Smooth muscle cell (in vitro differentiated cells): Measurements from ENCODE around the gene SLC37A1. TPM values are rescaled to one million over a fixed set of nuclear protein-coding genes. Genes with fewer than 3 reads are reported as not detected.

ENCODE experiments used
- DNase-seq: peaks from one replicate; lab custom pipeline; 2025; ENCODE audit not compliant: unreplicated experiment; lab: John Stamatoyannopoulos, UW
- H2AFZ ChIP-seq: fragments of 200-600 bp; sonication (generic); 2 replicates; pipeline ENCODE4 v1.6.0; 2016; ENCODE audit warnings: antibody characterized with exemption, low read depth, mild to moderate bottlenecking
- H3F3A ChIP-seq: fragments of 200-600 bp; sonication (generic); 2 replicates; pipeline ENCODE4 v1.6.0; 2017; ENCODE audit warnings: antibody characterized with exemption, low read depth
- H3K27ac ChIP-seq: fragments of 200-600 bp; sonication (generic); 2 replicates; pipeline ENCODE4 v1.5.1; 2016; ENCODE audit warnings: low read depth, mild to moderate bottlenecking
- H3K27me3 ChIP-seq: fragments of 200-600 bp; sonication (generic); 2 replicates; pipeline ENCODE4 v1.6.1; 2016; ENCODE audit warnings: low read depth, mild to moderate bottlenecking
- H3K36me3 ChIP-seq: fragments of 200-600 bp; sonication (generic); 2 replicates; pipeline ENCODE4 v1.5.1; 2016; ENCODE audit warnings: low read depth
- H3K4me1 ChIP-seq: fragments of 200-600 bp; sonication (generic); 2 replicates; pipeline ENCODE4 v1.5.1; 2016; ENCODE audit warnings: low read depth
- H3K4me2 ChIP-seq: fragments of 200-600 bp; sonication (generic); 2 replicates; pipeline ENCODE4 v1.6.0; 2016; ENCODE audit warnings: mild to moderate bottlenecking
- H3K4me3 ChIP-seq: fragments of 200-600 bp; sonication (generic); 2 replicates; pipeline ENCODE4 v1.5.1; 2016; ENCODE audit warnings: mild to moderate bottlenecking
- H3K79me2 ChIP-seq: fragments of 200-600 bp; sonication (generic); 2 replicates; pipeline ENCODE4 v1.6.0; 2016; ENCODE audit warnings: low read depth, mild to moderate bottlenecking
- H3K9ac ChIP-seq: fragments of 200-600 bp; sonication (generic); 2 replicates; pipeline ENCODE4 v1.6.0; 2016; ENCODE audit warnings: low read depth
- H3K9me3 ChIP-seq: fragments of 200-600 bp; sonication (generic); replicated peaks from 2 replicates; pipeline ENCODE4 v1.5.1; 2016; ENCODE audit warnings: low read depth
- H4K20me1 ChIP-seq: fragments of 200-600 bp; sonication (generic); 2 replicates; pipeline ENCODE4 v1.6.0; 2016; ENCODE audit warnings: low read depth
- CTCF ChIP-seq: fragments of 200-600 bp; sonication (generic); IDR thresholded peaks from 2 replicates; pipeline ENCODE4 v1.5.1; 2017; ENCODE audit warnings: borderline replicate concordance, mild to moderate bottlenecking, antibody characterized with exemption; ENCODE audit not compliant: insufficient read depth, poor library complexity, severe bottlenecking
- WGBS: methylation state at CpG from one replicate; pipeline ENCODE4 v1.1.7; 2016; ENCODE audit warnings: low lambda C conversion rate; 5-methylcytosine and 5-hydroxymethylcytosine counted together
- polyA plus RNA-seq: library from polyadenylated mRNA; unstranded; fragments of >200 nt; fragmentation: Nextera tagmentation; extraction: Ambion mirVana; gene quantifications from 2 replicates; pipeline ENCODE4 v1.2.1, GENCODE V29; 2016
- total RNA-seq: library from RNA; depleted of rRNA; stranded (reverse); fragments of >200 nt; gene quantifications from 2 replicates; pipeline ENCODE4 v1.2.3, GENCODE V29; 2014

Gene SLC37A1
- total and polyA plus RNA-seq, 2 experiments from 2014 or later: 15.0 to 18.0 TPM

DNA sequence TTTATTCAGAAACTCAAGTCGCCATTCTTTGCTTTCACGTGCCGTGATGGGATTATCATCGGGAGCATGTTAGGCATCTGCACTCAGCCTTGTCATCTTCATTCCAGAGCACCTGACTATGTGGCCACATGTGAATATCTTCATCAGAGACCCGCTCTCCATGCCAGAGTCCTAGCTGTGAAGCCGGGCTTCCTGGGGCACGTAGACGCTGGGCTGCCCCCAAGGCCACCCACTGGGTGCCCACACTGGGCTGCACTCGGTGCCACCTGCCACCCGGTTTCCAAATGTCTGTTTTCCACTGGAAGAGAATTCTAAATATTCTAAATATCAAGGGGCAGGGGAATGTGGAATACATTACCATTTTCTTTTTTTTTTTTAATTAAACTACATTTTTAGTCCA lies 43.8 kb downstream of the SLC37A1 start:
- no peaks in the 10 kb centered on the region for H3K36me3 ChIP-seq
- no peak overlapping the region for H3K4me3 ChIP-seq
- WGBS: 92% methylated on average over 10 of the region's 10 CpGs

GRCh38 chr21:42558368-42558767 lies 44.7 kb downstream of the SLC37A1 start:
- Histone ChIP-seq H3K9me3 (no peaks in the 10 kb centered on the region), H3F3A (no peaks in the 10 kb centered on the region), H2AFZ (no peak overlapping the region), H3K36me3 (no peaks in the 10 kb centered on the region), H3K4me3 (no peak overlapping the region), H4K20me1 (no peaks in the 10 kb centered on the region), H3K9ac (no peak overlapping the region), H3K27ac (no peak overlapping the region), H3K4me2 (no peak overlapping the region), H3K27me3 (no peaks in the 10 kb centered on the region), H3K4me1 (no peaks in the 10 kb centered on the region), H3K79me2 (no peaks in the 10 kb centered on the region)
- WGBS: 97% methylated on average over 6 of the region's 6 CpGs
- DNase-seq: no peak
- no peak for TF ChIP-seq CTCF

More for the DNA sequence above, 43.8 kb downstream of the SLC37A1 start:
- Histone ChIP-seq H3K27ac (no peak overlapping the region), H3K4me2 (no peak overlapping the region), H3K9me3 (no peaks in the 10 kb centered on the region), H3F3A (no peaks in the 10 kb centered on the region), H3K27me3 (no peaks in the 10 kb centered on the region), H3K4me1 (no peaks in the 10 kb centered on the region), H3K9ac (no peak overlapping the region), H3K79me2 (no peaks in the 10 kb centered on the region), H2AFZ (no peak overlapping the region), H4K20me1 (no peaks in the 10 kb centered on the region)
- no peak for DNase-seq
- no peak for TF ChIP-seq CTCF

DNA sequence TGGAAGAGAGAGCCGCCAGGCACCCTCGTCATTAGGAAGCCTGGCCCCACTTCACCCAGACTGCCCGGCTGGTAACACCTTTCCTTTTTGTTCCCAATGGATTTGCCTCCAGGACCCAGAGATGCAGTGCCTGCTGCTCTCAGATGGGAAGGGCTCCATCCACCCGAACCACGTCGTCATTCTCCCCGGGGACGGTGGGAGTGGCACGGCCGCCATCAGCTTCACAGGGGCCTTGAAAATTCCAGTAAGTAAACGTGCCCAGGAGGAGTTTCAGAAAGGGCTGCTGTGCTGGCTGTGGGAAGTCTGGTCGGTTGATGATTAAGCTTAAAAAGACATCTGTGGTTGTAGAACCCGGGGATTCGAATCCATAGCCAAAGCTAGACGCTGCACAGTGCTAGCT lies 45.2 kb downstream of the SLC37A1 start:
- no peaks in the 10 kb centered on the region for H3F3A ChIP-seq
- H3K9ac ChIP-seq: no peak overlapping the region
- 94% methylated on average over 15 of the region's 15 CpGs for WGBS
- no peak overlapping the region for H3K4me3 ChIP-seq
- H3K9me3 ChIP-seq: no peaks in the 10 kb centered on the region
- H3K4me2 ChIP-seq: no peak overlapping the region
- H3K27ac ChIP-seq: no peak overlapping the region
- H3K36me3 ChIP-seq: no peaks in the 10 kb centered on the region
- no peaks in the 10 kb centered on the region for H3K4me1 ChIP-seq
- no peak for TF ChIP-seq CTCF
- H2AFZ ChIP-seq: no peak overlapping the region
- no peaks in the 10 kb centered on the region for H3K27me3 ChIP-seq
- H4K20me1 ChIP-seq: no peaks in the 10 kb centered on the region
- no peak for DNase-seq
- H3K79me2 ChIP-seq: no peaks in the 10 kb centered on the region

DNA sequence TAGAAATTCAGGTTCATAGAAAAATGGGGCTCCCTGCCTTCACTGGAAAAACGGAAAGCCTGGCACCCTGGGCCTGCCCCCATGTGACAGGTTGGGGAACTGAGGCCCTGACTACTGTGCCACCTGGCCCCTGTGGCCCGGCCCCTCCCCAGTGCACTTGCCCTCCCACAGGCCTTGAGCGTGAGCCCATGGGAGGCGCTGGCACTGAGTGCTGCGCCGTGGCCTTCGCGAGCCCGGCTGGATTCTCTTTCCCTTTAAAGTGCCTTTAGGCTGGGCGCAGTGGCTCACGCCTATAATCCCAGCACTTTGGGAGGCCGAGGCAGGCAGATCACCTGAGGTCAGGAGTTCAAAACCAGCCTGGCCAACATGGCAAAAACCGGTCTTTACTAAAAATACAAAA lies 45.7 kb downstream of the SLC37A1 start:
- no peaks in the 10 kb centered on the region for H3K79me2 ChIP-seq
- H3K36me3 ChIP-seq: no peaks in the 10 kb centered on the region
- no peaks in the 10 kb centered on the region for H3K4me1 ChIP-seq
- 98% methylated on average over 13 of the region's 13 CpGs for WGBS
- no peaks in the 10 kb centered on the region for H3F3A ChIP-seq
- no peak overlapping the region for H3K9ac ChIP-seq
- H3K27ac ChIP-seq: no peak overlapping the region
- TF ChIP-seq CTCF: no peak
- DNase-seq: no peak
- H3K27me3 ChIP-seq: no peaks in the 10 kb centered on the region
- no peaks in the 10 kb centered on the region for H4K20me1 ChIP-seq
- H3K4me3 ChIP-seq: no peak overlapping the region
- no peak overlapping the region for H2AFZ ChIP-seq
- H3K4me2 ChIP-seq: no peak overlapping the region
- no peaks in the 10 kb centered on the region for H3K9me3 ChIP-seq
